Jurkat, Clone E6-1 (cell line): ENCODE data around the gene HNRNPD.
"Not testable (repeated sequence)": the region's sequence is repeated elsewhere in the genome, so short reads cannot be mapped to it uniquely, and the experiment has no call there.

Experiments used
- DNase-seq: peaks from one replicate; pipeline ENCODE4 v3.0.0-alpha.2; 2011; ENCODE audit warnings: low read depth, low spot score
- H3K4me3 ChIP-seq: 2 replicates; pipeline ENCODE4 v1.5.1; 2011; ENCODE audit warnings: mild to moderate bottlenecking, low read length, control low read depth, moderate library complexity

HNRNPD gene

GRCh38 chr4:82320351-82320750 is 53.4 kb downstream of the HNRNPD start:
- no peak overlapping the region for H3K4me3 ChIP-seq
- DNase-seq, result no peak

- not testable (repeated sequence) for DNase-seq
Measured at GRCh38 chr4:82303063-82303462, 70.7 kb downstream of the HNRNPD start.

More at GRCh38 chr4:82303063-82303462, 70.7 kb downstream of the HNRNPD start:
- not testable (repeated sequence) for H3K4me3 ChIP-seq
